T-helper 2 cell (primary cell): ENCODE data around the gene UBL4B.

ENCODE experiments used
- DNase-seq, 5 experiments: peaks; one replicate each; pipeline versions ENCODE4 v3.0.0 to v3.0.0-alpha.2; 2012 to 2022

UBL4B gene

DNA sequence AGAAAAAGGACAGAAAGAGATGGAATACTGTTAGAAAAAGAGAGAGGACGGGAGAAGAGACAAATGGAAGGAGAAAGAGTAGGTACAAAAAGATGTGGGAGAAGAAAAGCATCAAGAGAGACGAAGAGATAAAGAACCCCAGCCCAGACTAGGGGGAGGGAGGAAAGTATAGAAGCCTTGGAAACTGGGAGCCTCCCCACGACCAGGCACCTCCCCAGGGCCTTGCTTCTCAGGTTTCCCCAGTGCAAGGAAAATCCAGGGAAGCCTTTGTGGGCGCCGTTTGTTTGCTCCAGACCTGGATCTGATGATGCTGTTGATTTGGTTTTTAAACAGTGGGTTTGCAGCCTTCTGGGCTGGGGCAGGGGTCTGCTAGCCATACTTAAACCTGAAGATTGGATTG is 26.6 kb upstream of the UBL4B start:
- DNase-seq: no peak

DNA sequence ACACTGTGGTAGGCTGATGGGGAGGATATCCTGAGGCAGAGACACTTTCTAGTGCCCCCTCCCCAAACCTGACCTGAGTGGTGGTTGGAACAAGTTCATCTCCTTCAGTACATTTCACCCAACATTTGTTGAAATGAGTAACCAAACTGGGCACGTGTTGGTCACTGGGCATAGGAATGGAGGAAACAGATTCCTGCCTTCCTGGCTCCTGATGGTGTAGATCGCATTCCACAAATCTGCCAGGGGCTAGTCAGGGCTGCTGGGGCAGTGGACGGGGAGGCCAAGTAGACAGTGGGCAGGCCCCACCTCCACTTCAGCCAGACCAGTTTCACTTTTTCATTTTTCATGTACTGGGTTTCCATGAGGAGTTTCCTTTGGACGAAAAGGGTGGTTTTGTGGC is 25.3 kb upstream of the UBL4B start:
- no peak for DNase-seq

- DNase-seq: peak in 2 of 5 experiments; percentile 14 to 54
Measured at GRCh38 chr1:110087812-110088738, 24.2 kb upstream of the UBL4B start.

- DNase-seq: no peak
Measured at GRCh38 chr1:110088739-110089316, 23.4 kb upstream of the UBL4B start.

GRCh38 chr1:110089561-110090275 is 22.5 kb upstream of the UBL4B start:
- no peak for DNase-seq

GRCh38 chr1:110091381-110091780 is 20.9 kb upstream of the UBL4B start:
- no peak for DNase-seq

GRCh38 chr1:110091791-110092190 is 20.5 kb upstream of the UBL4B start:
- DNase-seq: no peak

DNA sequence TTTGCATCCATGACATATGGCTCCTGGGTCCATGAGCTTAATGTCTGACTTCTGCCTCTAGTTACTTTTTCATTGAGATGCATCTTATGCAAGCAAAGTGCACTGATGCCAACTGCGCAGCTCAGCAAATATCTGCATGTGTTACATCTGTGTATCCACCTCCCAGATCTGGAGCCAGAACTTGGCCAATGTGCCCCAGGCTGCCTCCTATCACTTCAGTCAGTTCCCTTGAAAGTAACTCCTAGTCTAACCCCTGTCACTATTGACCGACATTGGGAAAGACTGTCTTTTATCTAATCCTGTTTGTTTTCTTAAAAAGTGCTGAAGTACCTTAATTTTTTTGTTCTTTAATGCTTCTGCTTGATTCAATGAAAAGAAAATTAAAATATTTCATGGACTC is 19.3 kb upstream of the UBL4B start:
- DNase-seq: no peak

GRCh38 chr1:110094931-110095654 is 17.1 kb upstream of the UBL4B start:
- no peak for DNase-seq

DNA sequence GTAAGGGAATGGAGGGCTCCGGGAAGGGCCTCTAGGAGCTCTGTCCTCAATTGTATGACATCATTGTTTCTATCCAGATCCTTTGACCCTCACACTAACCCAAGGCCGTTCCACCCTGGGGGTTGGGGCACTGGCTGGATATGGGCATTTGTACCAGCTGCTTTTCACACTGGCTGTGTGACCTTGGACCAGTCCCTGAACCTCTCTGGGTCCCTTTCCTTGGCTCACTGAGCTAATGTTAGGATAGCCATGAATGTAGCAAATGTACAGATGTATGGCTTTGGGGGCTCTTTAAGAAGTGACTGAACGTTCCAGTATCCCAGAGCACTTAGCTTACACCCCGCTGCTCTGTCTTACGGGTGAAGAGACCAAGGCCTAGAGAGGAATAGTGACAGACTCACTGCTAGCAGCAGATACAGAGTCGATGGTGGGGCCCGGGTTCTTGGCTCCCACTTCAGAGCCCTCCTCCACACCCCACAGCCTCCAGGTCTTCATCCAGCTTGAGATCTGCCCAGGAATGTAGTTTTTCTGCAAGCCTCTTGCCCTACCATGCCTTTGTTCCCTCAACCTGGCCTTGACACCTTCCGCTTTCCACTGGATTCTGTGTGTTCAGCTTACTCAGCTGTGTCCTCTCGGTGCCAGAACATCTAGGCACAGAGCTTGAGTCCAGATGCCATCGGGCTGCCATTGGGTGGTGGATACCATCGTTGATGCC is 14.6 kb upstream of the UBL4B start:
- no peak for DNase-seq

DNA sequence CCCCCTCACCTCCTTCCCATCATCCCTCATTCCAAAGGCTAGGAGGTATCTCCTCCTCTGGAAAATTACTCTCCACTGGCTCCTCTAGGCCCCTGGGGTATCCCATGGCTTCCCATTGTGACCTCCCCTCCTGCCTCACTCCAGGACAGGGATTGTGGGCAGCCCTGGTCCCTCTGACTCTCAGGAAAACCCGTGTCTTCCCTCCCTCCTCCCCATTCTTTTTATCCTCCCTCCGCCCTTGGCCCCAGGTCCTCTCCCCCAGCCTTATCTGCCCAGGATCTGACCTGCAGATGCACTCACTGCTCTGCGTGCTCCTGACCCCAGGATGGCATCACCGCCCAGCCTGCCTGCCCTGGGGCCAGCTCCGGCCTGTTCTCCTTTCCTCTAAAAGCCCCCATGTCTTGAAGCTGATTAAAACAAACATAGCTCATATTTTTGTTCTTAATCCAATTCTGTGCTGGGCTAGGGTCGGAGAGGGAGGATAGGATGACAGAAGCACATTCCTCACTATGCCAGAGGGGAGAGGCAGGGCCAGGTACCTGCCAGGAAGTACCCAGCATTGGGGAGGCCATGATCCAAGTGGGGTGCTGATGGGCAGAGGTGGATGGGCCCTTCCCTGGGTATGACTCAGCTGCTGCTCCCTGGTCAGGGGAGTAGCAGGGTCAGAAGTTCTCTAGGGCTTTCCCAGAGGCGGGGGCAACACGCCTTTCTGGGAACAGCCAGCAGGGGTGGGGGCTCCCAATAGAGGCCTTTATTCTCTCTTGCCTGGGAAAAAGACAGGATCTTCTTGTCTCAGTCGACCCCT is 13.8 kb upstream of the UBL4B start:
- DNase-seq: no peak

GRCh38 chr1:110100335-110100734 is 11.9 kb upstream of the UBL4B start:
- DNase-seq: no peak

GRCh38 chr1:110102081-110102480 is 10.2 kb upstream of the UBL4B start:
- DNase-seq: no peak

GRCh38 chr1:110106013-110106941 is 6.0 kb upstream of the UBL4B start:
- peak; percentile 15 to 58 (median 36) for DNase-seq

GRCh38 chr1:110107867-110108469 is 4.3 kb upstream of the UBL4B start:
- no peak for DNase-seq

- DNase-seq: no peak
Measured at GRCh38 chr1:110111081-110111480, 1.2 kb upstream of the UBL4B start.

DNA sequence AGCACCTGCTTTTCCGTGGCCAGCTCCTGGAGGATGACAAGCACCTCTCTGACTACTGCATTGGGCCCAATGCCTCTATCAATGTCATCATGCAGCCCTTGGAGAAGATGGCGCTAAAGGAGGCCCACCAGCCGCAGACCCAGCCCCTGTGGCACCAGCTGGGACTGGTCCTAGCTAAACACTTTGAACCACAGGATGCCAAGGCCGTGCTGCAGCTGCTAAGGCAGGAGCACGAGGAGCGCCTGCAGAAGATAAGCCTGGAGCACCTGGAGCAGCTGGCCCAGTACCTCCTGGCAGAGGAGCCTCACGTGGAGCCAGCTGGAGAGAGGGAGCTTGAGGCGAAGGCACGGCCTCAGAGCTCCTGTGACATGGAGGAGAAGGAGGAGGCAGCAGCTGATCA is 413 bp downstream of the UBL4B start:
- no peak for DNase-seq

DNA sequence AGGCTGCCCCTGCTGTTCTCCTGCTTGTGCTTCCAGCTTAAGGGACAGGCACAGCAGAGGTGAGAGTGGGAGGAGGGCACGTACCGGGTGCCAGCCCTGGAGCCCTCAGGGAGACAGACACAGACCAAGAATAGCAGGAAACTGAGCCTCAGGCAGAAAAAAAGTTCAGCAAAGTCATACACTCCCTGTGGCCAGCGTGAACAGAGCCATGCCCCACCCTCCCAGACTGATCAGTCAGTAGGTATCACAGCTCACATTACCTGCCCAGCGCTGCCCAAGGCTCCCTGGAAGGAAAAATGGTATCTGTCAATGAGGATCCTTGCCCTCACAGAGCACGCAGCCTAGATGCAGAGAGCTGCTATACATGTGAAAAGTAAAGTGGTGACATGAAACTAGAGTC is 1.3 kb downstream of the UBL4B start:
- no peak for DNase-seq

- no peak for DNase-seq
Measured at GRCh38 chr1:110114173-110114572, 1.9 kb downstream of the UBL4B start.

DNA sequence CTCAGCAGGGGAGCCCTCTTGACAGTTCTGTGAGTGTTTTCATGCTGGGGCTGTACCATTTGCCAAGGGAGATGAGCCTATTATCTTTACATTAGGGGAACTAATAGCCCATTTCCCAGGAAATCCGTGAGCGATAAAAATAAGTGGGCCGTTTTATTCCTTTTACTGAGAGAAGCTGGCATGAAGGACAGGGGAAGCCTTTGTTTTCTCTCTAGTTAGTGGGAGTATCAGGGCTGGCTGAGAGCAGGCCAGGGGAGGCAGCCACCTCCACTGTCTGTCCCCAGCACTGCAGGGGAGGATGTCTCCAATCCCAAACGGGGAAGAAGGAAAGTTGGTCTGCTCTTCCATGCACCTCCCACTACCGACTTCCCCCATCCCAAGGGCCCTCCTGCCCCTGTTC is 2.5 kb downstream of the UBL4B start:
- DNase-seq: no peak
